IMR-90 (cell line): ENCODE measurements around the gene ADAMTS17. TPM values are rescaled to one million over a fixed set of nuclear protein-coding genes. Genes with fewer than 3 reads are reported as not detected.

Source experiments
- ATAC-seq: fragments of 200-7000 bp; cut with Tn5 transposase; 2 replicates; pipeline ENCODE4 v1.9.1; 2020; ENCODE audit warnings: low read depth, mild to moderate bottlenecking, moderate library complexity
- BruUV-seq: library from RNA; stranded (reverse); fragments of 400-500 nt; replicated peaks from 2 replicates; lab custom pipeline; 2021; lab: Mats Ljungman, UMichigan
- CTCF ChIA-PET: fragments of 300-600 bp; formaldehyde crosslinking; extraction: SDS; loops from one replicate; lab custom pipeline; 2021; ENCODE audit warnings: antibody characterized with exemption; lab: Yijun Ruan, JAX
- POLR2A ChIA-PET: fragments of 300-600 bp; sonication (Branson Sonifier 250); formaldehyde crosslinking; loops from one replicate; lab custom pipeline; 2022; ENCODE audit warnings: antibody characterized with exemption; ENCODE audit not compliant: unreplicated experiment; lab: Charles Lee
- DNase-seq: peaks from one replicate; pipeline ENCODE4 v3.0.0; 2013
- H2AFZ ChIP-seq: replicated peaks from 2 replicates; pipeline ENCODE3; 2013; ENCODE audit warnings: low read length, mild to moderate bottlenecking; ENCODE audit not compliant: poor library complexity
- H2AK5ac ChIP-seq: 2 replicates; pipeline ENCODE4 v1.6.1; 2013; ENCODE audit warnings: low read depth, low read length, inconsistent platforms
- H2AK9ac ChIP-seq: replicated peaks from 2 replicates; pipeline ENCODE3; 2013; ENCODE audit warnings: mild to moderate bottlenecking, low read depth, low read length, moderate library complexity; ENCODE audit not compliant: poor library complexity
- H2BK120ac ChIP-seq: 2 replicates; pipeline ENCODE4 v1.6.1; 2013; ENCODE audit warnings: low read depth, low read length, inconsistent platforms
- H2BK15ac ChIP-seq: 3 replicates; pipeline ENCODE4 v1.6.1; 2013; ENCODE audit warnings: low read depth, low read length, inconsistent platforms
- H2BK20ac ChIP-seq: 2 replicates; pipeline ENCODE4 v1.6.1; 2013; ENCODE audit warnings: low read depth, mild to moderate bottlenecking, inconsistent platforms, low read length, moderate library complexity
- H2BK5ac ChIP-seq: 2 replicates; pipeline ENCODE4 v1.6.1; 2013; ENCODE audit warnings: mild to moderate bottlenecking, low read depth, low read length, inconsistent platforms; ENCODE audit not compliant: poor library complexity, severe bottlenecking
- H3K14ac ChIP-seq: replicated peaks from 2 replicates; pipeline ENCODE4 v1.6.1; 2013; ENCODE audit warnings: low read depth, low read length, inconsistent platforms
- H3K18ac ChIP-seq: 2 replicates; pipeline ENCODE4 v1.6.1; 2013; ENCODE audit warnings: low read depth, low read length, control low read depth
- H3K23ac ChIP-seq: 2 replicates; pipeline ENCODE4 v1.6.1; 2013; ENCODE audit warnings: low read depth, low read length, inconsistent platforms
- H3K27ac ChIP-seq: 2 replicates; pipeline ENCODE4 v1.5.1; 2013; ENCODE audit warnings: mild to moderate bottlenecking, control low read depth, low read length; ENCODE audit not compliant: insufficient read depth
- H3K27me3 ChIP-seq: 2 replicates; pipeline ENCODE4 v1.6.1; 2013; ENCODE audit warnings: low read length; ENCODE audit not compliant: control insufficient read depth, insufficient read depth
- H3K36me3 ChIP-seq: 2 replicates; pipeline ENCODE4 v1.6.1; 2013; ENCODE audit warnings: low read length, mixed read lengths; ENCODE audit not compliant: control insufficient read depth, insufficient read depth
- H3K4ac ChIP-seq: 2 replicates; pipeline ENCODE4 v1.6.1; 2013; ENCODE audit warnings: low read depth, low read length, inconsistent platforms
- H3K4me1 ChIP-seq: 2 replicates; pipeline ENCODE4 v1.6.1; 2013; ENCODE audit warnings: low read length, mixed read lengths; ENCODE audit not compliant: control insufficient read depth, insufficient read depth
- H3K4me2 ChIP-seq: 2 replicates; pipeline ENCODE4 v1.6.1; 2013; ENCODE audit warnings: low read depth, mild to moderate bottlenecking, control low read depth, low read length, moderate library complexity
- H3K4me3 ChIP-seq: 2 replicates; pipeline ENCODE4 v1.5.1; 2013; ENCODE audit warnings: low read depth, mild to moderate bottlenecking, control low read depth, low read length, moderate library complexity; ENCODE audit not compliant: insufficient read depth
- H3K56ac ChIP-seq: 2 replicates; pipeline ENCODE4 v1.6.1; 2013; ENCODE audit warnings: low read length, inconsistent platforms; ENCODE audit not compliant: insufficient read depth; ENCODE audit errors: extremely low read depth
- H3K79me1 ChIP-seq, 2 experiments: 2 replicates each; pipeline ENCODE4 v1.6.1; 2013; ENCODE audit warnings: low read length in 2 of 2, inconsistent platforms in 1 of 2, low read depth in 1 of 2
- H3K9ac ChIP-seq: 2 replicates; pipeline ENCODE4 v1.6.1; 2013; ENCODE audit warnings: low read depth, low read length, control low read depth
- H3K9me1 ChIP-seq: 2 replicates; pipeline ENCODE4 v1.6.1; 2013; ENCODE audit warnings: low read length, inconsistent platforms; ENCODE audit not compliant: insufficient read depth
- H3K9me3 ChIP-seq: 2 replicates; pipeline ENCODE4 v1.6.1; 2013; ENCODE audit warnings: low read length; ENCODE audit not compliant: control insufficient read depth, insufficient read depth
- H4K20me1 ChIP-seq: 2 replicates; pipeline ENCODE4 v1.6.1; 2013; ENCODE audit warnings: low read length, inconsistent platforms; ENCODE audit not compliant: insufficient read depth
- H4K5ac ChIP-seq: 2 replicates; pipeline ENCODE4 v1.6.1; 2013; ENCODE audit warnings: mild to moderate bottlenecking, low read depth, low read length, control low read depth
- H4K8ac ChIP-seq, 2 experiments: 2 replicates each; pipeline ENCODE4 v1.6.1; 2013; ENCODE audit warnings: low read depth in 2 of 2, low read length in 2 of 2, control low read depth in 1 of 2, inconsistent platforms in 1 of 2
- H4K91ac ChIP-seq: 2 replicates; pipeline ENCODE4 v1.6.1; 2013; ENCODE audit warnings: low read depth, low read length, inconsistent platforms; ENCODE audit not compliant: insufficient read depth
- BHLHE40 ChIP-seq: fragments of 150-350 bp; IDR thresholded peaks from 2 replicates; pipeline ENCODE4 v1.6.1; 2016; ENCODE audit warnings: mild to moderate bottlenecking, low read depth, low read length
- CEBPB ChIP-seq: IDR thresholded peaks from 2 replicates; pipeline ENCODE4 v1.6.1; 2012; ENCODE audit warnings: low read depth, low read length, improper control_type of control experiment
- CHD1 ChIP-seq: IDR thresholded peaks from 2 replicates; pipeline ENCODE4 v1.6.1; 2012; ENCODE audit warnings: low read depth, low read length, improper control_type of control experiment
- FOS ChIP-seq: fragments of 150-350 bp; IDR thresholded peaks from 2 replicates; pipeline ENCODE4 v1.6.1; 2016; ENCODE audit warnings: low read depth, low read length
- MAFK ChIP-seq: IDR thresholded peaks from 2 replicates; pipeline ENCODE4 v1.6.1; 2012; ENCODE audit warnings: low read depth, low read length, improper control_type of control experiment
- MAZ ChIP-seq: IDR thresholded peaks from 2 replicates; pipeline ENCODE4 v1.6.1; 2012; ENCODE audit warnings: low read depth, mild to moderate bottlenecking, low read length, improper control_type of control experiment, moderate library complexity, borderline replicate concordance
- MXI1 ChIP-seq: IDR thresholded peaks from 2 replicates; pipeline ENCODE4 v1.6.1; 2012; ENCODE audit warnings: low read depth, mild to moderate bottlenecking, low read length, moderate library complexity, borderline replicate concordance
- NFE2L2 ChIP-seq: fragments of 150-350 bp; IDR thresholded peaks from 2 replicates; pipeline ENCODE4 v1.6.1; 2016; ENCODE audit warnings: low read depth, mild to moderate bottlenecking, low read length
- POLR2A ChIP-seq: IDR thresholded peaks from 2 replicates; pipeline ENCODE4 v1.6.1; 2012; ENCODE audit warnings: mild to moderate bottlenecking, low read depth, low read length
- RAD21 ChIP-seq: IDR thresholded peaks from 2 replicates; pipeline ENCODE4 v1.6.1; 2012; ENCODE audit warnings: low read length, improper control_type of control experiment
- RCOR1 ChIP-seq: IDR thresholded peaks from 2 replicates; pipeline ENCODE4 v1.6.1; 2012; ENCODE audit warnings: mild to moderate bottlenecking, low read length, improper control_type of control experiment; ENCODE audit not compliant: insufficient replicate concordance
- RFX5 ChIP-seq: IDR thresholded peaks from 2 replicates; pipeline ENCODE4 v1.8.0; 2012; ENCODE audit warnings: low read depth, mild to moderate bottlenecking, low read length, moderate library complexity
- SMC3 ChIP-seq: fragments of 150-350 bp; IDR thresholded peaks from 2 replicates; pipeline ENCODE4 v1.6.1; 2016; ENCODE audit warnings: low read depth, mild to moderate bottlenecking, antibody characterized with exemption, low read length, moderate library complexity
- WGBS, 2 experiments: methylation state at CpG; one replicate each; pipeline versions ENCODE4 v1.1.5 to v1.1.7; 2013; ENCODE audit warnings: missing lambda C conversion rate in 2 of 2; ENCODE audit not compliant: insufficient read length in 1 of 2; ENCODE audit errors: extremely low coverage in 2 of 2; 5-methylcytosine and 5-hydroxymethylcytosine counted together
- dilution Hi-C: fragments of 300-500 bp; cut with HindIII; formaldehyde crosslinking; loops from one replicate; pipeline ENCODE4 v1.14.3; 2018; ENCODE audit warnings: low sequenced_read_pairs; ENCODE audit not compliant: unreplicated experiment
- in situ Hi-C: fragments of 300-500 bp; cut with MboI; formaldehyde crosslinking; loops from 3 replicates; pipeline ENCODE4 v1.14.3; 2019; ENCODE audit warnings: low sequenced_read_pairs, inconsistent platforms, mixed read lengths
- intact Hi-C: fragments of 100-400 bp; cut with micrococcal nuclease; formaldehyde crosslinking; loops from 2 replicates; pipeline ENCODE4 v1.10.0; 2022
- polyA plus RNA-seq, 3 experiments: library from polyadenylated mRNA; depleted of rRNA; stranded (reverse); fragments of >200 nt; gene quantifications; 2 replicates each; pipeline ENCODE4 v1.2.3, GENCODE V29; 2012; ENCODE audit warnings: low replicate concordance in 1 of 3
- total RNA-seq: library from RNA; depleted of rRNA; stranded (reverse); fragments of >200 nt; gene quantifications from 2 replicates; pipeline ENCODE4 v1.2.3, GENCODE V29; 2012
- TF ChIP-seq, protein P1 (sequence below): fragments of 150-350 bp; IDR thresholded peaks from 2 replicates; pipeline ENCODE4 v1.6.1; 2016; ENCODE audit warnings: low read depth, mild to moderate bottlenecking, low read length, moderate library complexity, borderline replicate concordance
- TF ChIP-seq, protein P2 (sequence below): fragments of 150-350 bp; IDR thresholded peaks from 2 replicates; pipeline ENCODE4 v1.6.1; 2017; ENCODE audit warnings: mild to moderate bottlenecking, antibody characterized with exemption, low read length, low read depth
- TF ChIP-seq, protein P3 (sequence below): conservative IDR thresholded peaks from 2 replicates; pipeline ENCODE4 v1.5.1; 2012; ENCODE audit warnings: mild to moderate bottlenecking, low read depth, low read length, improper control_type of control experiment

Gene ADAMTS17
- total and polyA plus RNA-seq, 2 of the 4 experiments (the other 2 are of a cell fraction) = 0.03 TPM; not detected in 1

DNA sequence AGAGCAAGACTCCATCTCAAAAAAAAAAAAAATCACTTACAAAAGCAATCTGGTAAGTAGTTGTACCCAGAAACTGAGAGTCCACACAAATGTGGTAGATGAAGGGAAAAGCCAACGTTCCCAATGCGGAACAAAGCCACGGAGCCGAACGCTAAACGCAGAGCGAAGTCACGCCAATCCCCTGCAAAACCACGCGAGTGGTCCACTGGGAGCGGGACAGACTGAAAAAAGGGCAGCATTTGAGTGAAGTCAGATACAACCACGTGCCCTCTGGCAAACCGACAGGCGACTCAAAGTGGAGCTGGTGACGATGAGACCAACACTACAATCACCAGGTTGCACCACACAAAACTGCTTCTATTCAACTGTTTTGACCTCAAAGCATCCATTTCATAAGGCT, 362.4 kb downstream of the ADAMTS17 start:
- H3K79me1 ChIP-seq = no peaks in the 10 kb centered on the region
- H3K4me1 ChIP-seq = no peaks in the 10 kb centered on the region
- H2AK5ac ChIP-seq = no peak overlapping the region
- no peak overlapping the region for H3K18ac ChIP-seq
- no peak overlapping the region for H2BK15ac ChIP-seq
- ATAC-seq = no peak
- no peaks in the 10 kb centered on the region for H3K27me3 ChIP-seq
- 92% methylated on average over 15 of the region's 15 CpGs; no CpG with 5 or more reads in 1 of the 2 experiments for whole genome bisulfite sequencing, 2 experiments
- H4K91ac ChIP-seq = no peak overlapping the region
- no peak overlapping the region for H4K8ac ChIP-seq
- intact Hi-C loops = no loop called here
- DNase-seq = no peak
- no peaks in the 10 kb centered on the region for H3K9me1 ChIP-seq
- H3K4me3 ChIP-seq = no peak overlapping the region
- peaks cover 32% of the 10 kb centered on the region for H3K9me3 ChIP-seq
- H3K9ac ChIP-seq = no peak overlapping the region
- dilution Hi-C loops = no loop called here
- H3K36me3 ChIP-seq = no peaks in the 10 kb centered on the region
- no peak overlapping the region for H2BK20ac ChIP-seq
- no peaks in the 10 kb centered on the region for H4K20me1 ChIP-seq
- no peak overlapping the region for H4K5ac ChIP-seq
- ChIA-PET POLR2A (no interaction called here), CTCF (no interaction called here)
- H2BK120ac ChIP-seq = no peak overlapping the region
- no peak overlapping the region for H3K56ac ChIP-seq
- no peak overlapping the region for H2BK5ac ChIP-seq
- no TSS peak for BruUV-seq
- no peak overlapping the region for H3K23ac ChIP-seq
- H3K14ac ChIP-seq = no peak overlapping the region
- TF ChIP-seq, protein P1, sequence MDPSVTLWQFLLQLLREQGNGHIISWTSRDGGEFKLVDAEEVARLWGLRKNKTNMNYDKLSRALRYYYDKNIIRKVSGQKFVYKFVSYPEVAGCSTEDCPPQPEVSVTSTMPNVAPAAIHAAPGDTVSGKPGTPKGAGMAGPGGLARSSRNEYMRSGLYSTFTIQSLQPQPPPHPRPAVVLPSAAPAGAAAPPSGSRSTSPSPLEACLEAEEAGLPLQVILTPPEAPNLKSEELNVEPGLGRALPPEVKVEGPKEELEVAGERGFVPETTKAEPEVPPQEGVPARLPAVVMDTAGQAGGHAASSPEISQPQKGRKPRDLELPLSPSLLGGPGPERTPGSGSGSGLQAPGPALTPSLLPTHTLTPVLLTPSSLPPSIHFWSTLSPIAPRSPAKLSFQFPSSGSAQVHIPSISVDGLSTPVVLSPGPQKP = no peak
- TF ChIP-seq MAZ = no peak
- TF ChIP-seq RFX5 = no peak
- TF ChIP-seq SMC3 = no peak
- TF ChIP-seq, protein P2, sequence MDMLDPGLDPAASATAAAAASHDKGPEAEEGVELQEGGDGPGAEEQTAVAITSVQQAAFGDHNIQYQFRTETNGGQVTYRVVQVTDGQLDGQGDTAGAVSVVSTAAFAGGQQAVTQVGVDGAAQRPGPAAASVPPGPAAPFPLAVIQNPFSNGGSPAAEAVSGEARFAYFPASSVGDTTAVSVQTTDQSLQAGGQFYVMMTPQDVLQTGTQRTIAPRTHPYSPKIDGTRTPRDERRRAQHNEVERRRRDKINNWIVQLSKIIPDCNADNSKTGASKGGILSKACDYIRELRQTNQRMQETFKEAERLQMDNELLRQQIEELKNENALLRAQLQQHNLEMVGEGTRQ = no peak
- TF ChIP-seq FOS = no peak
- no peak for TF ChIP-seq RCOR1
- TF ChIP-seq MAFK = no peak
- TF ChIP-seq NFE2L2 = no peak
- no peak for TF ChIP-seq POLR2A
- TF ChIP-seq, protein P3, sequence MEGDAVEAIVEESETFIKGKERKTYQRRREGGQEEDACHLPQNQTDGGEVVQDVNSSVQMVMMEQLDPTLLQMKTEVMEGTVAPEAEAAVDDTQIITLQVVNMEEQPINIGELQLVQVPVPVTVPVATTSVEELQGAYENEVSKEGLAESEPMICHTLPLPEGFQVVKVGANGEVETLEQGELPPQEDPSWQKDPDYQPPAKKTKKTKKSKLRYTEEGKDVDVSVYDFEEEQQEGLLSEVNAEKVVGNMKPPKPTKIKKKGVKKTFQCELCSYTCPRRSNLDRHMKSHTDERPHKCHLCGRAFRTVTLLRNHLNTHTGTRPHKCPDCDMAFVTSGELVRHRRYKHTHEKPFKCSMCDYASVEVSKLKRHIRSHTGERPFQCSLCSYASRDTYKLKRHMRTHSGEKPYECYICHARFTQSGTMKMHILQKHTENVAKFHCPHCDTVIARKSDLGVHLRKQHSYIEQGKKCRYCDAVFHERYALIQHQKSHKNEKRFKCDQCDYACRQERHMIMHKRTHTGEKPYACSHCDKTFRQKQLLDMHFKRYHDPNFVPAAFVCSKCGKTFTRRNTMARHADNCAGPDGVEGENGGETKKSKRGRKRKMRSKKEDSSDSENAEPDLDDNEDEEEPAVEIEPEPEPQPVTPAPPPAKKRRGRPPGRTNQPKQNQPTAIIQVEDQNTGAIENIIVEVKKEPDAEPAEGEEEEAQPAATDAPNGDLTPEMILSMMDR = no peak
- TF ChIP-seq BHLHE40 = no peak
- no peak for TF ChIP-seq CHD1
- no peak for TF ChIP-seq RAD21
- no peak for TF ChIP-seq CEBPB
- no peak for TF ChIP-seq MXI1
- H3K27ac ChIP-seq = no peak overlapping the region
- H3K4ac ChIP-seq = no peak overlapping the region
- in situ Hi-C loops = no loop called here
- H3K4me2 ChIP-seq = no peak overlapping the region
- no peak overlapping the region for H2AK9ac ChIP-seq
- no peak overlapping the region for H2AFZ ChIP-seq
